ENCODE results near the gene LARP4.

DNA sequence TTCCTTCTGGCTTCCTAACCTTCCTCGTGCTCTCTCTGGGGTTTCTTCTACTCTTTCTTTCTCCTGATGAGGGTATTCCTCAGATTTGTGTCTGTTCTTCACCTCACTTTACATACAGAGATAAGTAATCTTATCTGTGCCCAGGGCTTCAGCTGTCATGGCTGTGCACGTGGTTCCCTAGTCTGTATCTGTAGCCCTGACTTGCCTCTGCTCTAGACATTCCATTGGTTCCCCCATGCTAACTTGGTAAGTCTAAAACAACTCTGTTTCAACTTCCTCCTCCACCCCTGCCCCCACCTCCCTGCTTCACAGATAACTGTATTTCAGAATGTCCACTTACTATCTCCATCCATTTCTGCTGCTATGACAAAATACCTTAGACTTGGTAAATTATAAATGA is 114.9 kb downstream of the LARP4 start:
- TF ChIP-seq CTCF (IDR thresholded peaks at IDR 0.05; ENCODE audit: borderline replicate concordance, extremely low read depth, low read length, poor library complexity, severe bottlenecking) (no peak), EZH2 (IDR thresholded peaks at IDR 0.05; ENCODE audit: borderline replicate concordance, low read depth, low read length, severe bottlenecking) (no peak)

All from DND-41 (cell line).